AG10803 (cell line): Measurements from ENCODE around the gene SARNP.

ENCODE experiments used
- DNase-seq: peaks from one replicate; pipeline ENCODE4 v3.0.0; 2010; ENCODE audit warnings: low read depth
- H3K4me3 ChIP-seq: 2 replicates; pipeline ENCODE4 v1.5.1; 2011; ENCODE audit warnings: mild to moderate bottlenecking, low read length, control low read depth
- TF ChIP-seq, protein P1 (sequence below): conservative IDR thresholded peaks from 2 replicates; pipeline ENCODE4 v1.5.1; 2011; ENCODE audit warnings: mild to moderate bottlenecking, low read length, control low read depth, inconsistent platforms

The SARNP gene

DNA sequence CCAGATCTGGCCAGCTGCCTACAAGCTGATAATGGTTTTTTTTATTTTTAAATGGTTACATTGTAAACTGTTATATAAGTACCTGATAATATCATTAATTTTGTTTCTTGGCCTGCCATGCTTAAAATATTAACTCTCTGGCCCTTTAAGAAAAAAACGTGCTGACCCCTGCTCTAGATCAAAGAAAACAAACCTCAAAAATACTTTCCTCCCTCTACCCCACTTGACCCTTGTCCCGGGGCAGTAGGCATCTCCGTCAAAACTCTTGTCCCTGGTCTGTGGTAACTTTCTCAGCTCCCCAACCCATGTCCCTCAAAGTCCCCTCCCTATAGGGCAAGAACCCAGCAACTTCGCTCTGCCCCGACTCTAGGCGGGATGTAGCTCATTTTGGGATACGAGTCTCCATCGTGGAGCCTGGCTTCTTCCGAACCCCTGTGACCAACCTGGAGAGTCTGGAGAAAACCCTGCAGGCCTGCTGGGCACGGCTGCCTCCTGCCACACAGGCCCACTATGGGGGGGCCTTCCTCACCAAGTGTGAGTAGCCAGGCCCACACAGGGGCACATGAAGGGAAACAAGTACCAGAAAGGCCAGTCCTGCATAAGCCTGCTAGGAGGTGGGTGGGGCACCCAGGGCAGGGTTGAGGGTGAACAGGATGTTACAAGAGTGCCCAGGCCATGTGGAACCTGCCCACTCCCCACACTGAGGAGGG is 93.9 kb downstream of the SARNP start:
- no peak for DNase-seq
- no peak overlapping the region for H3K4me3 ChIP-seq
- TF ChIP-seq, protein P1, sequence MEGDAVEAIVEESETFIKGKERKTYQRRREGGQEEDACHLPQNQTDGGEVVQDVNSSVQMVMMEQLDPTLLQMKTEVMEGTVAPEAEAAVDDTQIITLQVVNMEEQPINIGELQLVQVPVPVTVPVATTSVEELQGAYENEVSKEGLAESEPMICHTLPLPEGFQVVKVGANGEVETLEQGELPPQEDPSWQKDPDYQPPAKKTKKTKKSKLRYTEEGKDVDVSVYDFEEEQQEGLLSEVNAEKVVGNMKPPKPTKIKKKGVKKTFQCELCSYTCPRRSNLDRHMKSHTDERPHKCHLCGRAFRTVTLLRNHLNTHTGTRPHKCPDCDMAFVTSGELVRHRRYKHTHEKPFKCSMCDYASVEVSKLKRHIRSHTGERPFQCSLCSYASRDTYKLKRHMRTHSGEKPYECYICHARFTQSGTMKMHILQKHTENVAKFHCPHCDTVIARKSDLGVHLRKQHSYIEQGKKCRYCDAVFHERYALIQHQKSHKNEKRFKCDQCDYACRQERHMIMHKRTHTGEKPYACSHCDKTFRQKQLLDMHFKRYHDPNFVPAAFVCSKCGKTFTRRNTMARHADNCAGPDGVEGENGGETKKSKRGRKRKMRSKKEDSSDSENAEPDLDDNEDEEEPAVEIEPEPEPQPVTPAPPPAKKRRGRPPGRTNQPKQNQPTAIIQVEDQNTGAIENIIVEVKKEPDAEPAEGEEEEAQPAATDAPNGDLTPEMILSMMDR = no peak

DNA sequence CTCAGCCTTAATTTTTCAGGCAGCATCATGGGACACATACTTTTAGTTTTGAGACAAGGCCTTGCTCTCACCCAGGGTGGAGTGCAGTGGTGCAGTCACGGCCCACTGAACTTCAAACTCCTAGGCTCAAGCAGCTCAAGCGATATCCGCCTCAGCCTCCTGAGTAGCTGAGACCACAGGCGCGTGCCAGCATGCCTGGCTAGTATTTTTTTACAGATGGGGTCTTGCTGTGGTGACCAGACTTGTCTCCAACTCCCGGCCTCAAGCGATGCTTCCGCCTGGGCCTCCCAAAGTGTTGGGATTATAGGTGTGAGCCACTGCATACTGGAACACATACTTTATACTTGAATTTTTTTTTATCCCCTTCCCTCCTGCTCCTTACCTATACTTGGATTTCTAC is 94.6 kb downstream of the SARNP start:
- no peak overlapping the region for H3K4me3 ChIP-seq
- no peak for DNase-seq
- TF ChIP-seq, protein P1 = no peak

DNA sequence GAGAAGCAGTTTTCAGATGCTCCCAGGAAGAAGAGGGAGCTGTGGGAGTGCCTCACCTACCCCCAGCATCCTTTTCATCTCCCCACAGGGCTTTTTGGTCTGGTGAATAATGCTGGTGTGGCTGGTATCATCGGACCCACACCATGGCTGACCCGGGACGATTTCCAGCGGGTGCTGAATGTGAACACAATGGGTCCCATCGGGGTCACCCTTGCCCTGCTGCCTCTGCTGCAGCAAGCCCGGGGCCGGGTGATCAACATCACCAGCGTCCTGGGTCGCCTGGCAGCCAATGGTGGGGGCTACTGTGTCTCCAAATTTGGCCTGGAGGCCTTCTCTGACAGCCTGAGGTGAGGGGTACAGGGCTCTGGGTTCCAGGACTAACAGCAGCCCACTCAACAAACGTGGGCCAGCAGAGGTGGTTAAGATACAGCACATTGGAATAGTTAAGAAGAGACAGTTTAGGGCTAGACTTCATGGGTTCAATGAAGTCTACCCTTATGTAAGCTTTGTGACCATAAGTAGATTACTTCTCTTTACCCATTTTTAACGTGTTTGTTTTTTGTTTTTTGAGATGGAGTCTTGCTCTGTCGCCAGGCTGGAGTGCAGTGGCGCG is 95.8 kb downstream of the SARNP start:
- TF ChIP-seq, protein P1 = no peak
- no peak overlapping the region for H3K4me3 ChIP-seq

DNA sequence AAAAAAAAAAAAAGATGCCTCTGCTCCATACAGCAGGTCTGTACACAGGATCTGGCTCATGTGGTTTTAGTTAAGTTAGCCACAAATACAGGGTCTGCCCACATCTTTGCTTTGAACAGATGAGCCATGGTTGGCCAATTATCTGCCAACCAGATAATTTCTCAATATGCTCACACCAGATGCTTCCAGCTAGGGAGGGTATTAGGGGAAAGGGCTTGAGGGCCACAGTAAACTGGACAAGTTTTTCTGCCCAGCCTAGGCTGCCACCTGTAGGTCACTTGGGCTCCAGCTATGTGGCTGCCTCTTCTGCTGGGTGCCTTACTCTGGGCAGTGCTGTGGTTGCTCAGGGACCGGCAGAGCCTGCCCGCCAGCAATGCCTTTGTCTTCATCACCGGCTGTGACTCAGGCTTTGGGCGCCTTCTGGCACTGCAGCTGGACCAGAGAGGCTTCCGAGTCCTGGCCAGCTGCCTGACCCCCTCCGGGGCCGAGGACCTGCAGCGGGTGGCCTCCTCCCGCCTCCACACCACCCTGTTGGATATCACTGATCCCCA is 96.6 kb downstream of the SARNP start:
- TF ChIP-seq, protein P1 = peak; percentile 67
- no peak overlapping the region; the same call in 1 of the 2 replicates for H3K4me3 ChIP-seq
- DNase-seq = peak; percentile 97

More for the DNA sequence above, 95.8 kb downstream of the SARNP start:
- no peak for DNase-seq

DNA sequence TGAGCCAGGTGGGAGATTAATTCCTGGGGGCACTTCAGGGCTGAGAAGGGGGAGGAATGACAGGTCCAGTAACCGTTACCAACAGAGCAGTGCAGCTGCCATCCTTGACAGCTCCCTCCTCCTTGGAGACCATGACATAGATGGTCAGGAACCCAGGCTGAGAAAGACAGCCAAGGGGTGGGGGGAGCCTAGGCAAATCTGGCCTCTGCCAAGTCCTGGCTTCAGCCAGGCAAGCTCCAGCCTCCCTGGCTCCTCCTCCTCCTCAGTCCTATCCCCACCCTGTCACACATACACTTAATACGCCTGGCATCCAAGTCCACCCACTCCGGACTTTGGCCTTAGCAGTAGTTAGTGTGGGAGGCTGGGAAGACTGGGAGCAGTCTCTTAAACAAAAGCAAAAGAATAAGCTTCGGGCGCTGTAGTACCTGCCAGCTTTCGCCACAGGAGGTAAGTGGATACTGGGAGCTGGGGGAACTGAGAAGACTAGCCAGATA is 97.4 kb downstream of the SARNP start, which contains the start of gene RDH5:
RDH5 (plus strand) TSS at position 323 of the 494 bp plus-strand sequence. CDS start 792 bp downstream, outside the sequence.
- peak within 1 kb of the TSS; percentile 17 for H3K4me3 ChIP-seq

DNA sequence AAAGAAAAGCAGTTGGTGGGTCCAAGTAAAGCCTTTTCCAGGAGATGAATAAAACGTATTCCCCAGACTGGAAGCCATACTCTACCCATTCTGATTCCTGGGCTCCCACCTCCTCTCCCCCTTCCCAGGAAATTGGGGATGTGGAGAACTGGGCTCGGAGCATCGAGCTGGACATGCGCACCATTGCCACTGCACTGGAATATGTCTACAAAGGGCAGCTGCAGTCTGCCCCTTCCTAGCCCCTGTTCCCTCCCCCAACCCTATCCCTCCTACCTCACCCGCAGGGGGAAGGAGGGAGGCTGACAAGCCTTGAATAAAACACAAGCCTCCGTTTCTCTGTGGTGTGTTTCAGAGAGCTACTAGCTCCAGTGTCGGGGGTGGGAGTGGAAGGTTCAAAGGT is 98.2 kb downstream of the SARNP start:
- TF ChIP-seq, protein P1 = no peak
- no peak overlapping the region for H3K4me3 ChIP-seq
- no peak for DNase-seq

More for the DNA sequence above, 97.4 kb downstream of the SARNP start, which contains the start of gene RDH5:
- TF ChIP-seq, protein P1 = no peak
- DNase-seq = peak; percentile 88
